GM21390 (cell line): Measurements from ENCODE around the gene GNAS.
"Not testable (repeated sequence)": the region's sequence is repeated elsewhere in the genome, so short reads cannot be mapped to it uniquely, and the experiment has no call there.

ENCODE experiments used
- ATAC-seq: cut with Tn5 transposase; IDR thresholded peaks from one replicate; pipeline ENCODE4 v1.9.1; 2021; ENCODE audit not compliant: unreplicated experiment

The GNAS gene

GRCh38 chr20:58826271-58826670 lies 26.2 kb upstream of the GNAS start:
- ATAC-seq: no peak

- no peak for ATAC-seq
These were observed 24.4 kb upstream of the GNAS start for GRCh38 chr20:58828136-58828535.

GRCh38 chr20:58828804-58829203 lies 23.7 kb upstream of the GNAS start:
- not testable (repeated sequence) for ATAC-seq

- ATAC-seq: no peak
These were observed 23.0 kb upstream of the GNAS start for GRCh38 chr20:58829531-58829941.

GRCh38 chr20:58832457-58832856 lies 20.1 kb upstream of the GNAS start:
- no peak for ATAC-seq

GRCh38 chr20:58833921-58834320 lies 18.6 kb upstream of the GNAS start:
- ATAC-seq: no peak

GRCh38 chr20:58835231-58835630 lies 17.3 kb upstream of the GNAS start:
- no peak for ATAC-seq

GRCh38 chr20:58836616-58837204 lies 15.8 kb upstream of the GNAS start:
- no peak for ATAC-seq

- no peak for ATAC-seq
These were observed 14.8 kb upstream of the GNAS start for GRCh38 chr20:58837717-58838116.

- no peak for ATAC-seq
These were observed 14.3 kb upstream of the GNAS start for GRCh38 chr20:58838174-58838573.

- ATAC-seq: no peak
These were observed 13.0 kb upstream of the GNAS start for GRCh38 chr20:58839474-58839874.

GRCh38 chr20:58839991-58840747 lies 12.3 kb upstream of the GNAS start:
- no peak for ATAC-seq

- no peak for ATAC-seq
These were observed 11.5 kb upstream of the GNAS start for GRCh38 chr20:58840816-58841538.

- no peak for ATAC-seq
These were observed 10.8 kb upstream of the GNAS start for GRCh38 chr20:58841539-58842264.

GRCh38 chr20:58842276-58842675 lies 10.2 kb upstream of the GNAS start:
- ATAC-seq: no peak

GRCh38 chr20:58843128-58843556 lies 9.4 kb upstream of the GNAS start:
- ATAC-seq: no peak

GRCh38 chr20:58845706-58846105 lies 6.8 kb upstream of the GNAS start:
- ATAC-seq: no peak

GRCh38 chr20:58847463-58847862 lies 5.1 kb upstream of the GNAS start:
- ATAC-seq: no peak

GRCh38 chr20:58850693-58851174 lies 1.8 kb upstream of the GNAS start, which contains the start of gene GNAS-AS1:
TSS of gene GNAS-AS1 (minus strand) at chr20:58850902.
- ATAC-seq: peak; percentile 81

GRCh38 chr20:58851221-58851968 lies 1.1 kb upstream of the GNAS start:
- no peak for ATAC-seq
